Neutrophil (primary cell): ENCODE data around the gene STK31.
"Not testable (repeated sequence)": the region's sequence is repeated elsewhere in the genome, so short reads cannot be mapped to it uniquely, and the experiment has no call there.

Experiments used
- H3K27ac ChIP-seq: fragments of 200-600 bp; sonication (generic); 2 replicates; pipeline ENCODE4 v1.5.1; 2016; ENCODE audit warnings: mild to moderate bottlenecking, moderate library complexity
- H3K27me3 ChIP-seq: fragments of 200-600 bp; sonication (generic); 2 replicates; pipeline ENCODE4 v1.6.0; 2016; ENCODE audit warnings: mild to moderate bottlenecking
- H3K36me3 ChIP-seq: fragments of 200-600 bp; sonication (generic); 2 replicates; pipeline ENCODE4 v1.5.1; 2017
- H3K4me1 ChIP-seq, 2 experiments: fragments of 200-600 bp in 1 of 2; sonication (generic) in 1 of 2; 1 replicate in 1 of 2; 2 replicates in 1 of 2; pipeline versions ENCODE4 v1.5.1 to v1.6.1; 2013 to 2016; ENCODE audit warnings: low read depth in 1 of 2, low read length in 1 of 2, mild to moderate bottlenecking in 1 of 2, moderate library complexity in 1 of 2; ENCODE audit not compliant: control insufficient read depth in 1 of 2, insufficient read depth in 1 of 2
- H3K4me3 ChIP-seq, 2 experiments: fragments of 200-600 bp in 1 of 2; sonication (generic) in 1 of 2; 1 replicate in 1 of 2; 2 replicates in 1 of 2; pipeline ENCODE4 v1.5.1; 2013 to 2016; ENCODE audit warnings: low read depth in 1 of 2, low read length in 1 of 2, mild to moderate bottlenecking in 1 of 2, moderate library complexity in 1 of 2
- H3K9me3 ChIP-seq: fragments of 200-600 bp; sonication (generic); 2 replicates; pipeline ENCODE4 v1.5.1; 2016
- CTCF ChIP-seq: fragments of 200-600 bp; sonication (generic); IDR thresholded peaks from 2 replicates; pipeline ENCODE4 v1.5.1; 2016; ENCODE audit warnings: antibody characterized with exemption

The STK31 gene

GRCh38 chr7:23715099-23715498 lies 5.1 kb downstream of the STK31 start:
- TF ChIP-seq CTCF = no peak
- H3K36me3 ChIP-seq = no peaks in the 10 kb centered on the region
- no peaks in the 10 kb centered on the region for H3K9me3 ChIP-seq
- H3K27me3 ChIP-seq = no peaks in the 10 kb centered on the region
- no peak overlapping the region for H3K4me3 ChIP-seq
- H3K4me1 ChIP-seq = no peaks in the 10 kb centered on the region
- H3K27ac ChIP-seq = no peak overlapping the region

GRCh38 chr7:23717788-23718187 lies 7.8 kb downstream of the STK31 start:
- H3K4me1 ChIP-seq = no peaks in the 10 kb centered on the region
- no peaks in the 10 kb centered on the region for H3K36me3 ChIP-seq
- no peak for TF ChIP-seq CTCF
- no peaks in the 10 kb centered on the region for H3K27me3 ChIP-seq
- H3K9me3 ChIP-seq = no peaks in the 10 kb centered on the region
- no peak overlapping the region for H3K27ac ChIP-seq
- no peak overlapping the region for H3K4me3 ChIP-seq

GRCh38 chr7:23721456-23721855 lies 11.4 kb downstream of the STK31 start:
- no peaks in the 10 kb centered on the region for H3K4me1 ChIP-seq
- no peak overlapping the region for H3K27ac ChIP-seq
- no peak overlapping the region for H3K4me3 ChIP-seq
- H3K36me3 ChIP-seq = no peaks in the 10 kb centered on the region
- no peaks in the 10 kb centered on the region for H3K27me3 ChIP-seq
- no peak for TF ChIP-seq CTCF
- no peaks in the 10 kb centered on the region for H3K9me3 ChIP-seq

GRCh38 chr7:23722587-23723216 lies 12.7 kb downstream of the STK31 start:
- H3K4me1 ChIP-seq, H3K4me3 ChIP-seq, H3K9me3 ChIP-seq, H3K27ac ChIP-seq, H3K27me3 ChIP-seq, H3K36me3 ChIP-seq: not testable (repeated sequence)

- H3K4me1 ChIP-seq, H3K27me3 ChIP-seq, H3K9me3 ChIP-seq, H3K4me3 ChIP-seq, H3K27ac ChIP-seq, H3K36me3 ChIP-seq: not testable (repeated sequence)
Observed at GRCh38 chr7:23724113-23724512, 14.1 kb downstream of the STK31 start.

- H3K4me1 ChIP-seq = no peaks in the 10 kb centered on the region
- no peak overlapping the region for H3K27ac ChIP-seq
- no peaks in the 10 kb centered on the region for H3K36me3 ChIP-seq
- TF ChIP-seq CTCF = no peak
- peaks cover 4% of the 10 kb centered on the region for H3K9me3 ChIP-seq
- no peaks in the 10 kb centered on the region for H3K27me3 ChIP-seq
- no peak overlapping the region for H3K4me3 ChIP-seq
Observed at GRCh38 chr7:23742051-23742450, 32.0 kb downstream of the STK31 start.

GRCh38 chr7:23743226-23743625 lies 33.2 kb downstream of the STK31 start:
- no peaks in the 10 kb centered on the region for H3K27me3 ChIP-seq
- no peaks in the 10 kb centered on the region for H3K4me1 ChIP-seq
- TF ChIP-seq CTCF = no peak
- H3K36me3 ChIP-seq = no peaks in the 10 kb centered on the region
- H3K9me3 ChIP-seq = peaks cover 4% of the 10 kb centered on the region
- H3K27ac ChIP-seq = no peak overlapping the region
- H3K4me3 ChIP-seq = no peak overlapping the region
